Measurements from ENCODE around the gene TBC1D16. TPM values are rescaled to one million over a fixed set of nuclear protein-coding genes. Genes with fewer than 3 reads are reported as not detected.
A peak's percentile ranks its signal among the peaks of the same experiment; 100 is the strongest.

TBC1D16 gene
- total and polyA plus RNA-seq, 2 experiments from 2014 or later: 24.5 to 38.1 TPM

- WGBS (ENCODE audit: low lambda C conversion rate, missing lambda C conversion rate): 90% methylated on average over 16 of the region's 16 CpGs
- DNase-seq (ENCODE audit: low spot score): no peak
- no peaks in the 10 kb centered on the region for H3K9me3 ChIP-seq (ENCODE audit: low read depth)
- no peak overlapping the region for H3K4me3 ChIP-seq
- peaks cover 8% of the 10 kb centered on the region for H3K4me1 ChIP-seq (ENCODE audit: insufficient read depth)
- TF ChIP-seq EZH2 (IDR thresholded peaks at IDR 0.05; ENCODE audit: borderline replicate concordance): no peak
- H3K27ac ChIP-seq: no peak overlapping the region
- H3K9me2 ChIP-seq (replicated peaks; ENCODE audit: insufficient read depth): no peaks in the 10 kb centered on the region
- H3K36me3 ChIP-seq (replicated peaks; ENCODE audit: insufficient read depth, low read depth): no peaks in the 10 kb centered on the region
- H3K27me3 ChIP-seq: no peaks in the 10 kb centered on the region
- H3K79me2 ChIP-seq: no peaks in the 10 kb centered on the region
- no peak overlapping the region for H3K4me2 ChIP-seq
- H4K20me1 ChIP-seq (ENCODE audit: insufficient read depth, poor library complexity, severe bottlenecking): no peaks in the 10 kb centered on the region
- no peak overlapping the region for H2AFZ ChIP-seq
Observed at GRCh38 chr17:79891113-79891730, 144.4 kb downstream of the TBC1D16 start.

DNA sequence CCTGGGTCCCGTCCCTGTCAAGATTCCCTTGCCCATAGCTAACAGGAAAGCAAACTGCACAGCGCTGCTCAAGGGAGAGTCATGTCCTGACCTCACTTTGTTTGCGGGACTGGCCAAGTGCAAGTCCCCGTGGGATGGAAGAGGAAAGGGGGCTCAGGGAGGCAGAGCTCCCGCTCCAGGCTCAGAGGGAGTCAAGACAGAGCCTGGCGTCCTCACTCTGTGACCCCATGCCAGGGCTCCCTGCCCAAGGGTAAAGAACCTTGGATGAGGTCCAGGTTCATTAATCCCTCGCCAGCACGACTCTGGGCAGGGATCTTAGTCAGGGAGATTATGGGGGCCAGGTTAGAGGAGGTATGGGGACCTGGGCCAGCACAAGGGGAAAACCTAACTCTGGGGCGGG lies 145.0 kb downstream of the TBC1D16 start:
- Histone ChIP-seq H3K9me3 (ENCODE audit: low read depth) (no peaks in the 10 kb centered on the region), H3K27me3 (no peaks in the 10 kb centered on the region), H3K4me1 (ENCODE audit: insufficient read depth) (peaks cover 8% of the 10 kb centered on the region), H3K4me3 (no peak overlapping the region), H3K36me3 (replicated peaks; ENCODE audit: insufficient read depth, low read depth) (no peaks in the 10 kb centered on the region), H3K27ac (no peak overlapping the region), H3K4me2 (no peak overlapping the region), H4K20me1 (ENCODE audit: insufficient read depth, poor library complexity, severe bottlenecking) (no peaks in the 10 kb centered on the region), H2AFZ (no peak overlapping the region), H3K79me2 (no peaks in the 10 kb centered on the region), H3K9me2 (replicated peaks; ENCODE audit: insufficient read depth) (no peaks in the 10 kb centered on the region)
- DNase-seq (ENCODE audit: low spot score): no peak
- no peak for TF ChIP-seq EZH2phosphoT487 (IDR thresholded peaks at IDR 0.05; ENCODE audit: low read depth, severe bottlenecking, unreplicated experiment)
- TF ChIP-seq CTCF (IDR thresholded peaks at IDR 0.05; ENCODE audit: poor library complexity): no peak
- no peak for TF ChIP-seq EZH2 (IDR thresholded peaks at IDR 0.05; ENCODE audit: borderline replicate concordance)
- WGBS (ENCODE audit: low lambda C conversion rate, missing lambda C conversion rate): 76% methylated on average over 9 of the region's 9 CpGs

DNA sequence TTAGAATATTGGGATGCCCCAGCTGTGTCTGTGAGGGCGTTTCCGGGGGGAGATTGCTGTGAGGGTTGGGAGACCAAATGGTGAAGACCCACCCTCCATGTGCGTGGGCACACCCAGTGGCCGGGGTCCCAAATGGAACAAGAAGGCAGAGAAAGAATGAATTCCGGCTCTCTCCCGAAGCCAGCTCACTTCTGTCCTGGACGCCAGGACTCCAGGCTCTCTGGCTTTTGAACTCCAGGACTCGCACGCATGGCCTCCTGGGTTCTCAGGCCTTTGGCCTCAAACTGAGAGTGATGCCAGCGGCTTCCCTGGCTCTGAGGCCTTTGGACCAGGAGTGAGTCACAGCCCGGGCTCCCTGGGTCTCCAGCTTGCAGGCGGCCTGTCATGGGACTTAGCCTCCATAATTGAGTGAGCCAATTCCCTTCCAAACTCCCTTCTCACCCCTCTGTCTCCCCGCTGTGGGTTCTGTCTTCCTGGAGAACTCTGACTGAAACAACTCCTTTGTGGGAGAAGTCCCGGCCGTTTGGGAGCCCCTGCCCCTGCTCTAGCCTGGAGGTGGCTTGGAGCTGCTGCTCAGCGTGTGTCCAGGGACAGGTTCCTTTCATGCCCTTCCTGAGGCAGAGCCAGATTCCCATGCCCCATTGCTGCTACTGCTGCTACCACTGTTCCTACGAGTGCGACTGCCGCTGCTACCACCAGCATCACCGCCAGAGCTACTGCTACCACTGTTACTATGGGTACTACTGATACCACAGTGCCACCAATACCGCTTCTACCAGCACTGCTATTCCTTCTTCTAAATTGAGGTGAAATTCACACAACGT lies 146.6 kb downstream of the TBC1D16 start:
- peaks cover 8% of the 10 kb centered on the region for H3K4me1 ChIP-seq (ENCODE audit: insufficient read depth)
- no peak overlapping the region for H2AFZ ChIP-seq
- no peaks in the 10 kb centered on the region for H4K20me1 ChIP-seq (ENCODE audit: insufficient read depth, poor library complexity, severe bottlenecking)
- H3K27ac ChIP-seq: no peak overlapping the region
- no peaks in the 10 kb centered on the region for H3K9me2 ChIP-seq (replicated peaks; ENCODE audit: insufficient read depth)
- TF ChIP-seq EZH2phosphoT487 (IDR thresholded peaks at IDR 0.05; ENCODE audit: low read depth, severe bottlenecking, unreplicated experiment) (no peak), EZH2 (IDR thresholded peaks at IDR 0.05; ENCODE audit: borderline replicate concordance) (no peak), CTCF (IDR thresholded peaks at IDR 0.05; ENCODE audit: poor library complexity) (no peak)
- H3K79me2 ChIP-seq: no peaks in the 10 kb centered on the region
- no peaks in the 10 kb centered on the region for H3K27me3 ChIP-seq
- WGBS (ENCODE audit: low lambda C conversion rate, missing lambda C conversion rate): 91% methylated on average over 22 of the region's 22 CpGs
- no peak overlapping the region for H3K4me2 ChIP-seq
- H3K4me3 ChIP-seq: no peak overlapping the region
- peak; percentile 65 for DNase-seq (ENCODE audit: low spot score)
- H3K36me3 ChIP-seq (replicated peaks; ENCODE audit: insufficient read depth, low read depth): no peaks in the 10 kb centered on the region
- no peaks in the 10 kb centered on the region for H3K9me3 ChIP-seq (ENCODE audit: low read depth)

GRCh38 chr17:79888009-79888540 lies 147.6 kb downstream of the TBC1D16 start:
- TF ChIP-seq EZH2 (IDR thresholded peaks at IDR 0.05; ENCODE audit: borderline replicate concordance) (no peak), CTCF (IDR thresholded peaks at IDR 0.05; ENCODE audit: poor library complexity) (no peak), EZH2phosphoT487 (IDR thresholded peaks at IDR 0.05; ENCODE audit: low read depth, severe bottlenecking, unreplicated experiment) (no peak)
- no peak for DNase-seq (ENCODE audit: low spot score)
- Histone ChIP-seq H2AFZ (no peak overlapping the region), H3K4me2 (no peak overlapping the region), H3K9me2 (replicated peaks; ENCODE audit: insufficient read depth) (no peaks in the 10 kb centered on the region), H3K27ac (no peak overlapping the region), H3K36me3 (replicated peaks; ENCODE audit: insufficient read depth, low read depth) (no peaks in the 10 kb centered on the region), H3K9me3 (ENCODE audit: low read depth) (no peaks in the 10 kb centered on the region), H3K27me3 (no peaks in the 10 kb centered on the region), H4K20me1 (ENCODE audit: insufficient read depth, poor library complexity, severe bottlenecking) (no peaks in the 10 kb centered on the region), H3K79me2 (no peaks in the 10 kb centered on the region), H3K4me1 (ENCODE audit: insufficient read depth) (peaks cover 8% of the 10 kb centered on the region), H3K4me3 (no peak overlapping the region)
- WGBS (ENCODE audit: low lambda C conversion rate, missing lambda C conversion rate): 93% methylated on average over 17 of the region's 17 CpGs

Data from hepatocyte (in vitro differentiated cells).